Measurements from ENCODE around the gene PCDHAC1.

Gene PCDHAC1

GRCh38 chr5:140882591-140882899 lies 43.6 kb upstream of the PCDHAC1 start:
- TF ChIP-seq TSHZ2 (CRISPR knock-in tag; IDR thresholded peaks at IDR 0.05) (no peak), POU6F1 (CRISPR knock-in tag; IDR thresholded peaks at IDR 0.05; ENCODE audit: borderline replicate concordance, low read depth) (no peak), ZNF8 (CRISPR knock-in tag; IDR thresholded peaks at IDR 0.05) (no peak), TOX (CRISPR knock-in tag; IDR thresholded peaks at IDR 0.05; ENCODE audit: borderline replicate concordance) (no peak), CSRNP3 (CRISPR knock-in tag; IDR thresholded peaks at IDR 0.05) (no peak), ZC3H10 (CRISPR knock-in tag; IDR thresholded peaks at IDR 0.05) (no peak), CSDC2 (CRISPR knock-in tag; IDR thresholded peaks at IDR 0.05) (no peak), ZFP30 (CRISPR knock-in tag; IDR thresholded peaks at IDR 0.05) (no peak), ISL1 (CRISPR knock-in tag; IDR thresholded peaks at IDR 0.05) (no peak), PPARA (CRISPR knock-in tag; IDR thresholded peaks at IDR 0.05; ENCODE audit: borderline replicate concordance) (no peak), BACH2 (CRISPR knock-in tag; IDR thresholded peaks at IDR 0.05; ENCODE audit: borderline replicate concordance) (no peak), CREB5 (CRISPR knock-in tag; IDR thresholded peaks at IDR 0.05; ENCODE audit: low read depth) (no peak), ZNF565 (CRISPR knock-in tag; conservative IDR thresholded peaks at IDR 0.05; ENCODE audit: low read depth) (no peak), TCF4 (CRISPR knock-in tag; IDR thresholded peaks at IDR 0.05; ENCODE audit: borderline replicate concordance) (no peak), ESRRG (CRISPR knock-in tag; IDR thresholded peaks at IDR 0.05) (no peak), SNAI2 (CRISPR knock-in tag; IDR thresholded peaks at IDR 0.05) (no peak), GLIS3 (CRISPR knock-in tag; IDR thresholded peaks at IDR 0.05) (no peak), PATZ1 (CRISPR knock-in tag; IDR thresholded peaks at IDR 0.05; ENCODE audit: borderline replicate concordance) (no peak), OSR1 (CRISPR knock-in tag; IDR thresholded peaks at IDR 0.05) (no peak), ZNF70 (CRISPR knock-in tag; IDR thresholded peaks at IDR 0.05) (no peak)
- no peak for ATAC-seq

GRCh38 chr5:140883373-140883772 lies 42.7 kb upstream of the PCDHAC1 start:
- TF ChIP-seq ESRRG (CRISPR knock-in tag; IDR thresholded peaks at IDR 0.05), result no peak
- no peak for ATAC-seq

- TF ChIP-seq ZNF70 (CRISPR knock-in tag; IDR thresholded peaks at IDR 0.05) (no peak), TCF4 (CRISPR knock-in tag; IDR thresholded peaks at IDR 0.05; ENCODE audit: borderline replicate concordance) (no peak), TOX (CRISPR knock-in tag; IDR thresholded peaks at IDR 0.05; ENCODE audit: borderline replicate concordance) (no peak), BACH2 (CRISPR knock-in tag; IDR thresholded peaks at IDR 0.05; ENCODE audit: borderline replicate concordance) (no peak), ISL1 (CRISPR knock-in tag; IDR thresholded peaks at IDR 0.05) (no peak), ZFP30 (CRISPR knock-in tag; IDR thresholded peaks at IDR 0.05) (no peak), CSRNP3 (CRISPR knock-in tag; IDR thresholded peaks at IDR 0.05) (no peak), TSHZ2 (CRISPR knock-in tag; IDR thresholded peaks at IDR 0.05) (no peak), OSR1 (CRISPR knock-in tag; IDR thresholded peaks at IDR 0.05) (no peak)
- no peak for ATAC-seq
Measured at GRCh38 chr5:140883927-140884697, 42.0 kb upstream of the PCDHAC1 start.

Data from SK-N-SH treated with all-trans-retinoic acid at 6 μM for 48 hours (cell line).